Amniotic stem cell (primary cell): ENCODE data around the gene CYB561A3.
"Not testable (repeated sequence)": the region's sequence is repeated elsewhere in the genome, so short reads cannot be mapped to it uniquely, and the experiment has no call there.

ENCODE experiments used
- DNase-seq: peaks from one replicate; lab custom pipeline; 2025; lab: John Stamatoyannopoulos, UW

CYB561A3 gene

GRCh38 chr11:61361741-61362541 is at the start of gene CYB561A3, which contains the start of gene TMEM138:
TSS of gene CYB561A3 (minus strand) at chr11:61361882. CDS start at chr11:61356713, 5,169 bp downstream.
TSS of gene TMEM138 (plus strand) at chr11:61362374. CDS start at chr11:61364391, 2,017 bp downstream.
- DNase-seq = peak; percentile 91

- DNase-seq = no peak
These were observed 45.5 kb upstream of the CYB561A3 start for GRCh38 chr11:61406991-61407728.

- no peak for DNase-seq
These were observed 44.4 kb upstream of the CYB561A3 start for GRCh38 chr11:61406067-61406466.

- DNase-seq = no peak
These were observed 43.0 kb upstream of the CYB561A3 start for GRCh38 chr11:61404641-61405040.

- DNase-seq = no peak
These were observed 42.4 kb upstream of the CYB561A3 start for GRCh38 chr11:61404103-61404502.

- no peak for DNase-seq
These were observed 42.0 kb upstream of the CYB561A3 start for GRCh38 chr11:61403658-61404057.

- no peak for DNase-seq
These were observed 39.9 kb upstream of the CYB561A3 start for GRCh38 chr11:61401573-61401972.

- DNase-seq = no peak
These were observed 39.5 kb upstream of the CYB561A3 start for GRCh38 chr11:61401173-61401572.

GRCh38 chr11:61392981-61393595 is 31.4 kb upstream of the CYB561A3 start:
- no peak for DNase-seq

- no peak for DNase-seq
These were observed 28.5 kb upstream of the CYB561A3 start for GRCh38 chr11:61390161-61390560.

GRCh38 chr11:61384271-61385242 is 22.9 kb upstream of the CYB561A3 start:
- no peak for DNase-seq

- not testable (repeated sequence) for DNase-seq
These were observed 22.2 kb upstream of the CYB561A3 start for GRCh38 chr11:61383859-61384258.

GRCh38 chr11:61380884-61381283 is 19.2 kb upstream of the CYB561A3 start:
- no peak for DNase-seq

GRCh38 chr11:61378713-61379313 is 17.1 kb upstream of the CYB561A3 start:
- DNase-seq = peak; percentile 95

- no peak for DNase-seq
These were observed 15.9 kb upstream of the CYB561A3 start for GRCh38 chr11:61377461-61378160.

- no peak for DNase-seq
These were observed 14.1 kb upstream of the CYB561A3 start for GRCh38 chr11:61375761-61376108.

- DNase-seq = no peak
These were observed 11.2 kb upstream of the CYB561A3 start for GRCh38 chr11:61372659-61373420.

- no peak for DNase-seq
These were observed 8.8 kb upstream of the CYB561A3 start for GRCh38 chr11:61370349-61371005.
